Adrenal gland (tissue), 5 donors: ENCODE measurements around the gene LRIG1.

Source experiments
- POLR2A ChIP-seq, 2 donors: fragments of 450-650 bp; IDR thresholded peaks; one replicate each; pipeline ENCODE4 v1.6.1; 2017; ENCODE audit warnings: antibody characterized with exemption in 2 of 2, mild to moderate bottlenecking in 2 of 2, moderate library complexity in 1 of 2
- TF ChIP-seq, protein P1 (sequence below), 6 experiments: fragments of 450-650 bp in 4 of 6; fragments of 200-600 bp in 2 of 6; sonication (generic) in 1 of 6; IDR thresholded peaks; 1 replicate in 5 of 6; 2 replicates in 1 of 6; pipeline versions ENCODE4 v1.5.1 to v1.8.0; 2016 to 2021; ENCODE audit warnings: antibody characterized with exemption in 6 of 6, mild to moderate bottlenecking in 2 of 6, moderate library complexity in 1 of 6
- donor health status: DM: no; HTN: no; CAD: no.

DNA sequence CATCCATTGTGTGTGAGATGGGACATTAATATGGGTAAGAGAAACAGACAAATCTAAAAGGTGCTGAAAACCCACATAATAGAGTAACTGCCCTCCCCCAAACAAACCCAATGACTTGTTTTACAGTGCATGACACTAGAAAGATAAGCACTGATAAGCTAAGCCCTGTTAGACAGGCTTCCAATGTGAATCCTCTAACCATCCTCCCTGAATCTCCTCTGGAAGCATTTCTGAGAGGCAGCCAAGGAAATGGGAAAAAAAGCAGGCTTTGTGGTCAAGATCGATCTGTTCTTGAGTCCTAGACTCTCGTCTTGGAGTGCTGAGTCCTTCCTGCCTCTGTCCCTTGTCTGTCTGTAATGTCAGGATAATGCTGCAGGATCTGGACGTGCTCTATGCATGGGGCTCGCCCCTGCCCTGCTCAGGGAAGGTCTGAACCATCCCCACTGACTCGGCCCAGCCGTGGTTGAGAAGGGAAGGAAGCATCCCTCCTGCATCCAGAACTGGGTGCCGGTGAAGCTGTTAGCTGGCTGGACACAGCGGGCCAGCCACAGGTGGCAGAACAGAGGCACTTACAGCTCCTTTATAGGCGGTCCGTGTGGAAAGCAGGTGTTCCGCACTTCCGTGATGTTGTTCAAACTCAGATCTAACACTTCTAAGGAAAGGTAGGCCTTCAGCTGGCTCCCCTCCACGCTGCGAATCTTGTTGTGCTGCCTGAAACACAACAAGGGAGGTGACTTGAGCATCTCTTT lies 84.1 kb downstream of the LRIG1 start:
- TF ChIP-seq, protein P1, sequence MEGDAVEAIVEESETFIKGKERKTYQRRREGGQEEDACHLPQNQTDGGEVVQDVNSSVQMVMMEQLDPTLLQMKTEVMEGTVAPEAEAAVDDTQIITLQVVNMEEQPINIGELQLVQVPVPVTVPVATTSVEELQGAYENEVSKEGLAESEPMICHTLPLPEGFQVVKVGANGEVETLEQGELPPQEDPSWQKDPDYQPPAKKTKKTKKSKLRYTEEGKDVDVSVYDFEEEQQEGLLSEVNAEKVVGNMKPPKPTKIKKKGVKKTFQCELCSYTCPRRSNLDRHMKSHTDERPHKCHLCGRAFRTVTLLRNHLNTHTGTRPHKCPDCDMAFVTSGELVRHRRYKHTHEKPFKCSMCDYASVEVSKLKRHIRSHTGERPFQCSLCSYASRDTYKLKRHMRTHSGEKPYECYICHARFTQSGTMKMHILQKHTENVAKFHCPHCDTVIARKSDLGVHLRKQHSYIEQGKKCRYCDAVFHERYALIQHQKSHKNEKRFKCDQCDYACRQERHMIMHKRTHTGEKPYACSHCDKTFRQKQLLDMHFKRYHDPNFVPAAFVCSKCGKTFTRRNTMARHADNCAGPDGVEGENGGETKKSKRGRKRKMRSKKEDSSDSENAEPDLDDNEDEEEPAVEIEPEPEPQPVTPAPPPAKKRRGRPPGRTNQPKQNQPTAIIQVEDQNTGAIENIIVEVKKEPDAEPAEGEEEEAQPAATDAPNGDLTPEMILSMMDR (IDR thresholded peaks at IDR 0.05) = no peak
- no peak for TF ChIP-seq POLR2A (IDR thresholded peaks at IDR 0.05)
